Measurements from ENCODE around the gene AP4S1.
"Not testable (repeated sequence)": the region's sequence is repeated elsewhere in the genome, so short reads cannot be mapped to it uniquely, and the experiment has no call there.

The AP4S1 gene

DNA sequence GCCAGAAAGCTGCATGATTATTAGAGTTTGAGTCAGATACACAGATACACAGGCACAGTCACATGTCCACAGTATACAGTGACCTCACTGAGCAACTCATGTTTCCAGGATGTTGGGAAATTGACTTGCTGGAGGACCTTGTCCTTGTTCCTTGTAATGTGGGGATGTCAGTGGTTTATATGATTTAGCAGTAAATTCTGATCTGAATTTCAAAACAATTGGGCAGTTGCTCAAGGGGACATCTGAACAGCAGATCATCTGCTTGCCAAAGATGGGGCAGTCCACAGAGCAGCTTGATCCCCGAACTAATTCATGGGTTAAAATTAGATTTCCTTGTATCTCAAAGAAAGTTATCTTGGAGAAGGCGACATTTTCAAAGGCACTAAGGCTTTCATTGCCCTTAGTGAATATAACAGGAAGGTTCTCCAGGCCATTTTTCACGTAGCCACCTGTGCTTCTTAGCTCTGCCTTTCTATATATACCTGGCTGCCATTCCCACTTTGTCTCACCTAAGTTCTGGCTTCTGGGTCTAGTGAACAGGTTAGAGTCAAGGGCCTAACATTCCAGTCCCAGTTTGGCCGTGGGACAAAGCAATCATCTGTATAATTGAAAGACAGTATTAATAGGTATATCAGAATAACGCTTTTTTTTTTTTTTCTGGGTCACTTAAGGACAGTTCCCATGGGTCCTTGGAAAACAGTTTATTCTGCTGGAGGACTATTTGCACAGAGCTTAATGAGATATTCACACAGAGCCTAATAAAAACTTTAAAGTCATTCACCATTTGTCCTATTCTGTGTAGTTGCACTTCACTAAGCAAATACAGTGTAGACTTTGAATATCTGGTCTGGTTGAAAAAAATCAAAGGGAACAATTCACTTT is 65.7 kb downstream of the AP4S1 start:
- peak; percentile 73 for DNase-seq

DNA sequence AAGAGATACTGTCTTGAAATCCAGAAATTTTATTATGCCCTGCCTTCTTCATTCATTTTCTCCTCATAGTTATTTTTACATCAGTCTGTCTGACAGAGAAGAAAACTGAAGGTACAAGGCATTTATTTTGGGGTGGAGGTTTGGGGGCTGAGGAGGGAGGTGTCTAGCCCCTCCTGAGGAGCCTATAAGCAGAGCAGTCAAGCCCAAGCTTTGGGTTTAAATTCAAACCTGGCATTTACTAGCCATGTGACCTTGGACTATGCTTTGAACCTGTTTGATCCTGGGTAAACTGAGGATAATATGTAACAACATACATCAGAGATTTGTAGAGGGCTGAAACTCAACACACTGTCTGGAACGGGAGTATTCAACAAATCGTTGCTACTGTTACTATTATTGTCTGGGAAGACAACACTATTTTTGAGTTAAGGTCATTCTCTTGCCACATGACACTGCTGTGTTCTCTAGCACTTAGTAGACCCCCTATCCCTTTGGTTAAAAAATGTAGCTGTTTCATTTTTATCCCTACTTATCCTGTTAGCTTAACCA is 66.8 kb downstream of the AP4S1 start:
- no peak for DNase-seq

DNA sequence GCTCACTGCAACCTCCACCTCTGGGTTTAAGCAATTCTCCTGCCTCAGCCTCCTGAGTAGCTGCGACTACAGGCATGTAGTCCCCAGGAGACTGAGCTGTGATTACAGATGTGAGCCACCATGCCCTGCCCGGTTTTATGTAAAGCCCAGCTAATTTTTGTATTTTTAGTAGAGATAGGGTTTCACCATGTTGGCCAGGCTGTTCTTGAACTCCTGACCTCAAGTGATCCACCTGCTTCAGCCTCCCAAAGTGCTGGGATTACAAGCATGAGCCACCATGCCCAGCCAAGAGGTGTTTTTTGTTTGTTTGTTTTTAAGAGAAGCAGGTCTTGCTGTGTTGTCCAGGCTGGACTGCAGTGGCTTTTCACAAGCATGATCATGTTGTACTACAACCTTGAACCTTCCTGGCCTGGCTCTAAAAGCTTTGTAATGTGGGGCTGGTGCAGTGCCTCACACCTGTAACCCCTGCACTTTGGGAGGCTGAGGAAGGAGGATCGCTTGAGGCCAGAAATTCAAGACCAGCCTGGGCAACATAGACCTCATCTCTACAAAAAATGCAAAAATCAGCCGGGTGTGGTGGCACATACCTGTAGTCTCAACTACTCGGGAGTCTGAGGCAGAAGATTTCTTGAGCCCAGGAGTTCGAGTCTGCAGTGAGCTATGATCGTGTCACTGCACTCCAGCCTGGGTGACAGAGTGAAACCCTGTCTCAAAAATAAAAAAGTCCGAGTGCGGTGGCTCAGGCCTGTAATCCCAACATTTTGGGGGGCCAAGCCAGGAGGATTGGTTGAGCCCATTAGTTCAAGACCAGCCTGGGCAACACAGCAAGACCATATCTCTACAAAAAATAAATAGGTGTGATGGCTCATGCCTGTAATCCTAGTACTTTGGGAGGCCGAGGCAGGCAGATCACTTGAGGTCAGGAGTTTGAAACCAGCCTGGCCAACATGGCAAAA is 68.7 kb downstream of the AP4S1 start:
- not testable (repeated sequence) for DNase-seq

DNA sequence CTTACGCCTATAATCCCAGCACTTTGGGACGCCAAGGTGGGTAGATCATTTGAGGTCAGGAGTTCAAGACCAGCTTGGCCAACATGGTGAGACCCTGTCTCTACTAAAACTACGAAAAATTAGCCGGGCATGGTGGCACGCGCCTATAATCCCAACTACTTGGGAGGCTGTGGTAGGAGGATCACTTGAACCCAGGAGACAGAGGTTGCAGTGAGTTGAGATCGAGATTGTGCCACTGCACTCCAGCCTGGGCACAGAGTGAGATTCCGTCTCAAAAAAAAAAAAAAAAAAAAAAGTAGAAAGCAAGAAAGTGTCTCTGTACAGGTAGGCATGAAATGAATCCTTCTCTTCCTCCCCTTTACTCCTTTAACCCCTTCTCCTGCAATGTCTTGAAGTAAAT is 70.4 kb downstream of the AP4S1 start:
- not testable (repeated sequence) for DNase-seq

DNA sequence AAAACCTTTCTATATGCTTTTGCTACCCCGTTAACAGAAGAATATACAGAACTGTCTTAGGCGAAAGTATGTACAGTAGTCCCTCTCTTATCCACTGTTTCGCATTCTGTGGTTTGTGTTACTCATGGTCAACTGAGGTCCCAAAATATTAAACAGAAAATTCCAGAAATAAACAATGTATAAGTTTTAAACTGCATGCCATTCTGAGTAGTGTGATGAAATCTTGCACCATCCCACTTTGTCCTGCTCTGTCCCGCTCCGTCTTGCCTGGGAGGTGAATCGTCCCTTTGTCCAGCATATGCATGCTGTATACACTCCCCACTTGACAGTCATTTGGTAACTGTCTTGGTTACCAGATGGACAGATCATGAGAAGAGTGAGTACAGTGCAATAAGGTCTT is 70.8 kb downstream of the AP4S1 start:
- DNase-seq: peak; percentile 55

DNA sequence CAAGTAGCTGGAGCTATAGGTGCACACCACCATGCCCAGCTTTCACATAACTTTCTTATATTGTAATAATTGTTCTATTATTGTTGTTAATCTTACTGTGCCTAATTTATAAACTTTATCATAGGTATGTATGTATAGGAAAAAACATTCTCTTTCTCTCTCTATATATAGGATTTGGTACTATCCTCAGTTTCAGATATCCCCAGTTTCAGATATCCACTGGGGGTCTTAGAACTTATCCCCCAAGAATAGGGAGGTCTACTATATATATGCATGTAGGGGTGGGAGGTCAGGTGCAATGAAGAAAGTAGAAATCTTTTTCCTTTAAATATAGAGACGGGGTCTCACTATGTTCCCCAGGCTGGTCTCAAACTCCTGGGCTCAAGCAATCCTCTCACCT is 71.6 kb downstream of the AP4S1 start:
- DNase-seq: no peak

DNA sequence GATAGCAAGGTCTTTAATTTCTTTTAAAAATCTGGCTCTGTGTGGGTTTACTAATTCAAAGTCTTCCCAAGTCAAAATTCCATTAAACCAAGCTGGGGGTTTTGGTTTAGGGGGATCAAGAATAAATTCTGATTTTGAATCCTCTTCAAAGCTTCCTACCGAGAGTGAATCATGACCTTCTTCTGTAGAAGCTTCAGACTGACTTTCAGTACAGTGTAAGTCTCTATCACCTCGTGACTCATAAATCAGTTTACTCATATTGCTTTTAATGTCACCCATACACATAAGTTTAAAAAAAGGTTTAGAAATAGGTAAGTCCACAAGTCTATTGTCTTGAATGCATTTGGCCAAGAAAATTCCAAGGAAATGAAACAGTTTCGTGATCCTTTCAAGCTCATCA is 81.3 kb downstream of the AP4S1 start:
- DNase-seq: peak; percentile 18

DNA sequence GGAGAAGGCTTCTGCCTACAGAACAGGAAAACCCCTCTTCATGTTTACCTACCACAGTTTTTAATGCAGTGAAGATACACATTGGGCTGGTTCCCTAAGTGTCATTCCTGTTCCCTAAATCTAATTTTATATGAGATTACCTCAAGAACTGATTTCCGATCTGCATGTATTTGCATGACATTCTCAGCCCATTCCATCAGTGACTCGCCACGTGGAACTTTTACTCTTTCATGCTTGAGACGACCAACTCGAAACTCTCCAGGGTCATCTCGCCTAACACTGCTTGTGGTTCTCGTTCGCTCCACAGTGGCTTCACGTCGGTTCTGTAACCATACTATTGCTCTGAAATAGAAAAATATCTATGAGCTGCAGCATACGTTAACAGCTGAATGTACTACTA is 83.8 kb downstream of the AP4S1 start:
- no peak for DNase-seq

DNA sequence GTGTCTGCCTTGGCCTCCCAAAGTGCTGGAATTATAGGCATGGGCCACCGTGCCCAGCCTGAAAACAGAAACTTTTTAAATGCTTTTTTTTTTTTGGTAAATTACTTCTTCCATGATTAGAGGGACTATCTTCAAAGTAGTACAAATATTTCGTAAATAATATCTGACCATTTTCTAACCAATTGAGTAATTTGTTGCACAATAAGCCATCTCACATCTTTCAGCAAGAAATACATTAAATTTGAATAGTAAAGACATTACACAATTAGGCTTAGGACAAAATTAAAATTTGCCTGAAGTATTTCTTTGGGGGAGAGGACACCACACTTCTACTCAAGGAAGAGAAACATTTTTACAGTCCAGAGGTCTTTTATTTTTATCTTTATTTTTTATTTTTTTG is 85.4 kb downstream of the AP4S1 start:
- no peak for DNase-seq

DNA sequence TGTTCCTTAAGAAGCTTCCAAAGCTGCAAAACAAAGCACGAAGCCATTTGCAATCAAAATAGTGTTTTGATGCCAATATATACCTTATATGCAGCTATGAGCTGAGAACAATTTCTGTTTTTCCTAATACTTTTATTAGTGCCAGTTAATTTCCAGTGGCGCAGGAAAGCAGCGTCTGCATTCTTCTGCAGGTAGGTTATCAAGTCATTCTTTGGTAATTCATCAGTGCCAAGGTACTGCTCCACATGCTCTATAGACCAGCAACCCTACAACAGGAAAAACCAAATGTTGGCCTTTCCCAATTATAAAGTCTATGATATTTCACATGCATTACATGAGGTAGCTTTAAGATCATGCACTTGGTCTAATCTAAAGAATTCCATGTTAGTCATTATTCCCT is 88.3 kb downstream of the AP4S1 start:
- no peak for DNase-seq

DNA sequence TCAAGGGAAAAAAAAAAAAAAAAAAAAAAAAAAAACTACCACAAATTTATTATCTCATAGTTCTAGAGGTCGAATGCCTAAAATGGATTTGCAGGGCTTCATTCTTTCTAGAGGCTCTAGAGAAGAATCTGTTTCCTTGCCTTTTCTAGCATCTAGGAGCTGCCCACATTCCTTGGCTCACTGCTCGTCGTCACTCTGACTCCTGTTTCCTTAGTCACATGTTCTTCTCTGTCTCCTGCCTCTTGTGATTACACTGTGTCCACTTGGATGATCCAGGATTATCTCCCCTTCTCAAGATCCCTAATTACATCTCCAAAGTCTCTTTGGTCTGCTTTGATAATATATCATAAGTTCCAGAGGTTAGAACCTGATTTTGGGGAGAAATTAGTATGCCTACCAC is 93.4 kb downstream of the AP4S1 start:
- DNase-seq: peak; percentile 4

DNA sequence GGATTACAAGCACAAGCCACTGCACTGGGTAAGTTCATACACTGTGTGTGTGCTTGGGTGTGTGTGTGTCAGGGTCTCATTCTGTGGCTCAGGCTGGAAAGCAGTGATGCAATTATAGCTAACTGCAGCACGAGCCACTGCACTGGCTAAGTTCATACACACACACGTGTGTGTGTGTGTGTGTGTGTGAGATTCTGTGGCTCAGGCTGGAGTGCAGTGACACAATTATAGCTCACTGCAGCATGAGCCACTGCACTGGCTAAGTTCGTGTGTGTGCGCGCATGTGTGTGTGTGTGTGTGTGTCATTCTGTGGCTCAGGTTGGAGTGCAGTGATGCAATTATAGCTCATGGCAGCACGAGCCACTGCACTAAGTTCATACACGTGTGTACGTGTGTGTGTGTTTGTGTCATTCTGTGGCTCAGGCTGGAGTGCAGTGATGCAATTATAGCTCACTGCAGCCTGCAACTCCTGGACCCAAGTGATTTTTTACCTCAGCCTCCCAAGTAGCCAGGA is 96.7 kb downstream of the AP4S1 start:
- DNase-seq: no peak

DNA sequence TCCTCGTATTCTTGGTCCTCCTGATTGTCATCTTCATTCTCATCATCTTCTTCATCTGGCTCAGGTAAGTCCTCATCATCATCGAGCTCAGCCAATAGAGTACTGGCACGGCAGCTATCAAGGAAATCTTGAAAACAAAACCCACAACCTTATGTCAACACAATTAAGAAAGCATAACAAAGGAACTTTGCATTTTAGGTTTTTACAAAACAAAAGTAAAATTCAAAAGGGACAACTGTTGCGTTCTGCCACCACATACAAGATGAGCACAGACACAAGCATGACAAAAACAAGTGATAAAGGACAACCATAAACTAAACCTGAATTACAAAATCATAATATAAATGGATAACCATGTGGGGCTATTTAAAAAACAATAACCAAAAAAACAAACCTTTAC is 97.5 kb downstream of the AP4S1 start:
- no peak for DNase-seq

DNA sequence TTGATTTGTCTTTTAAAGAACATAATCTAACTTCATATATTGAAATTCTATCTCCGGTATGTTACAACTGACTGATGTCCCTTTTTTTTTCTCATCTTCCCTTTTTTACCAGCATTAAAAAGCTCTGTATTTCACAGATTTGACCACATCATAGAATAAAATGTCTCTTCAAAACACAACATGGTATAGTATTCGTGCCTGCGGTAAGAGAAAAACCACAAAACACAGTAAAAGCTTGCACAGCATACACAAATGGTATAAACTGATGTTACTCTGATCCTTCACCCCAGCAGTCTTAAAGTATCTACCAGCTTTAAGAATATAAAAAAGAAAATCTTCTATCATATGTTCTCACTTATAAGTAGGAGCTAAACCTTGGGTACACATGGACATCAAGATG is 98.7 kb downstream of the AP4S1 start:
- peak; percentile 52 for DNase-seq

DNA sequence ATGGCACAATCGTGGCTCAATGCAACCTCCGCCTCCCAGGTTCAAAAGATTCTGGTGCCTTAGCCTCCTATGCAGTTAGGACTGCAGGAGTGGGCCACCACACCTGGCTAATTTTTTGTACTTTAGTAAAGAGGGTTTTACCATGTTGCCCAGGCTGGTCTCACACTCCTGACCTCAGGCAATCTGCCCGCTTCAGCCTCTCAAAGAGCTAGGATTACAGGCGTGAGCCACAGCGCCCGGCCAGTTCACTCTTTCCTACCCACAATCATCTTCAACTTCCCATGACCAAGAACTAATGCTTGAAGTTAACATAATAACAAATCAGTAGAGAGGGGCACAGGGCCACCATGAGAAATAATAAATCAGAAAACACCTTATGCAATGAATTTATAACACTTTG is 99.8 kb downstream of the AP4S1 start:
- no peak for DNase-seq

DNA sequence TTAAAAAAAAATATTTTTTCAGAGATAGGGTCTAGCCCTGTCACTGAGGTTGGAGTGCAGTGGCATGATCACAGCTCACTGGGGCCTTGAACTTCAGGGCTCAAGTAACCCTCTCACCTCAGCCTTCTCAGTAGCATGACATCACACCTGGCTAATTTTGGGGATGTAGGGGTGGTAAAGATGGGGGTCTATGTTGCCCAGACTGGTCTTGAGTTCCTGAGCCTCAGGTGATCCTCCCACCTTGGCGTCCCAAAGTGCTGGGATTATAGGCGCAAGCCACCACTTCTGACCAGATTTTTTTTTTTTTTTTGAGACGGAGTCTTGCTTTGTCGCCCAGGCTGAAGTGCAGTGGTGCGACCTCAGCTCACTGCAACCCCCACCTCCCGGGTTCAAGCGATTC is 101.2 kb downstream of the AP4S1 start:
- no peak for DNase-seq

DNA sequence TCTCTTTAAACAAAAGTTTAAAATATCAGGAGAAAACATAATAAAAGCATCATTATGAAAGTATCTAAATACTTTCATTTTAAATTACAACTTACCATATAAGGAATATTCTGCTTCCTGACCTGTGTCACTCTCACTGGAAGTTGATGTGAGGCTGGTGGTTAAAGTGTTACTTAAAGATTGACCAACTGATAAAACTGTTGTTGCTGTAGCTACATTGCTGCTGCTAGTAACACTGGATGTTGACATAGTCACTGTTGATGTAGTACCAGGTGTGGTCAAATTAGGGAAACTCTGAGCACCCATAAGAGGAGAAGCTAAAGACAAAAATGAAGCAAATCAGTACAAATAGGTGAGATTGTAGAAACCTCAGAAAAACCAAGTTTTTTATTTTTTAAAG is 102.2 kb downstream of the AP4S1 start:
- no peak for DNase-seq

DNA sequence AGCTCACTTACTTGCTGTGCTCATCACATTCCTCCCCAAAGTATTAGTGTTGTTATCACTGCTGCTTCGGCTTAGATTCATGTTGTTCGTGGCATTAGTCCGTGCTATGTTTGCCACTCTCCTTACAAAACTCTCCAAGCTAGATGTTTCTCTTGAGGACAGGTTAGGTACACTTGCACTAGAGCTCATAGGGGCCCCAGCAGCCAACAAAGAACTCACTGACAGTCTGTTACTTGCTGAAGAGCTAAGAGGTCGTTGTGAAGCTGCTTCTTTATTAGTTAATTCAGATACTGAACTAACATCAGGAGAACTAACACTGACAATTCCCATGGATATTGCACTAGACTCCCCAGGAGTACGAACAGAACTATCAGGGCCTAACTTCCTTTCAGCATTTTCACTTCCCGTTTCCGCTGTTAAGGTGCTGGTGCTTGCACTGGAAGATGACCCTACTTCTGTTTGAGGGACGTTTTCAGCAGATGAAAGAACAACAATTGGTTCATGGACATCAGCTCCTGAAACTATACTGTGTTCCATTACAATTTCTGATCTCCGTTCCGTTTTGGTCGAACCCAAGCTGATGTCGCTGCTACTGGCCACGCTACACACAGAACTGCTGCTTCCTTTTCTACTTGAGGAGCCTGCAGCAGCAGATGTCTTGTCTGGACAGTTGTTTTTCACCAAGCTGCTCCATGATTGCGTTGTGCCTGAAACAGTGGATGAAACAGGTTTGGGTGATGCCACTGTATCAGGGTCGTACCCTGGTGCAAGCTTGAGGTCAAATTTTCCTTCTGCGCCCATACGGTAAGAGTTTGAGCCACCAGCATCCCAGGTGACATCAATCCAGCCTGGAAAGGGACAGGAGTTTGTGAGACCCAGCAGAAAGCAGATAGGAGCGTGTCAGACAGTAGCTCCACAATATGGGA is 103.4 kb downstream of the AP4S1 start:
- no peak for DNase-seq

DNA sequence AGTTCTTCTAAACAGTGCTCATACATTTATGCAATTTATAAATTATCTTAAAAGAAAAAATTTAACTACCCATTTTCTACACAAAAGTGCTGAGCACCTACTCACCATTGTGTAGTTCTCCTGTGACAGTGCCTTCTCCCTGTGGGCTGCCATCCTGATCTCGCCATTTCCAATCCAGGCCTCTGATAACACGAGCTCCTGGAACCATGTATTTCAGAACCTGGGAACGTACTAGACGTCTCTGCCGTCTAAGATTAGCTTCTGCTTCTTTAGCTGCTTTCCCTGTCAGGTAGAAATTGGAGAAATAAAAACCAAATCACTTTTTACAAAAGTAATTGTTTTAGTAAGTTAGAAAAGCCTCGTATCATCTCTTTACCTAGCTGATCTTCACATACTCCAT is 107.7 kb downstream of the AP4S1 start:
- no peak for DNase-seq

DNA sequence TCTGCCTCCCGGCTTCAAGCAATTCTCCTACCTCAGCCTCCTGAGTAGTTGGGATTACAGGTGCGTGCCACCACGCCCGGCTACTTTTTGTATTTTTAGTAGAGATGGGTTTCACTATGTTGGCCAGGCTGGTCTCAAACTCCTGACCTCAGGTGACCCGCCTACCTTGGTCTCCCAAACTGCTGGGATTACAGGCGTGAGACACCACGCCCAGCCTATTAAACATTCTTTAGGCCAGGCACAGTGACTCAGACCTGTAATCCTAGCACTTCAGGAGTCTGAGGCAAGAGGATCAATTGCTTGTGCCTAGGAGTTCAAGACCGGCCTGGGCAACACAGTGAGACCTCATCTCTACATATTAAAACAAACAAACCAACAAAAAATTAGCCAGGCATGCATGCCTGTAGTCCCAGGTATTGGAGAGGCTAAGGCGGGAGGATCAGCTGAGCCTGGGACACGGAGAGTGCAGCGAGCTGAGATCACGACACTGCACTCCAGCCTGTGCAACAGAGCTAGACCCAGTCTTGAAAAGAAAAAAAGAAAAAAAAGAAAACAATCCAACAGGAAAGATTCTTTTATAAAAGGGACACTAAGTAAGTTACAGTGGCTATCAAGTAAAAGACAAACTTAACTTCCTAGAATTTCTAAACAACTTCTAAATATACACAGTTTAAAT is 111.9 kb downstream of the AP4S1 start:
- DNase-seq: no peak

DNA sequence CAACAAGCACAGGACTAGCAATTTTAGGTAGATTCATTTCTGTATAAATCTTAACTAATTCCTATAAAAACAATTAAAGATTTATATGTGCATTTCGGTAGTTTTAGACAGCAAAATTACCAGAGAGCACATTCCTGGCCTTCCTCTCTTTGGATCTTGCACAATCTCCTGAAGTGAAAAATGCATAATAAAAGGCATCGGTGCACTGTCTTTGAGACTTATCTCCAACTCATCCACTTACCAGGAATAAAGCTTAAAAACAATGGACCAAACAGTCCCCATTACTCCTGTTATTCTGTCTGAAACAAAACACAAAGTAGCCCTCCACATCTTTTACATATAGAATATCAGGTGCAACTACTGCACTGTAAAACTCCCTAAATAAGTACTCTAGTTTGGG is 112.9 kb downstream of the AP4S1 start:
- DNase-seq: no peak

Data from fibroblast of upper back skin (primary cell).